GM19467 (cell line): ENCODE measurements around the gene CROCC2.

Experiments
- ATAC-seq: cut with Tn5 transposase; IDR thresholded peaks from one replicate; pipeline ENCODE4 v1.9.1; 2021; ENCODE audit warnings: mild to moderate bottlenecking, moderate library complexity; ENCODE audit not compliant: unreplicated experiment

Gene CROCC2

GRCh38 chr2:241009191-241009590 lies 103.1 kb downstream of the CROCC2 start:
- no peak for ATAC-seq

GRCh38 chr2:241009601-241010530 lies 103.7 kb downstream of the CROCC2 start:
- ATAC-seq, result no peak

GRCh38 chr2:241010531-241011295 lies 104.6 kb downstream of the CROCC2 start:
- no peak for ATAC-seq

- ATAC-seq, result no peak
Observed at GRCh38 chr2:241011296-241011600, 105.1 kb downstream of the CROCC2 start.

- ATAC-seq, result no peak
Observed at GRCh38 chr2:241011751-241012510, 105.8 kb downstream of the CROCC2 start.

- ATAC-seq, result no peak
Observed at GRCh38 chr2:241014224-241014623, 108.1 kb downstream of the CROCC2 start.

GRCh38 chr2:241014764-241015163 lies 108.6 kb downstream of the CROCC2 start:
- ATAC-seq, result no peak

GRCh38 chr2:241015439-241015838 lies 109.3 kb downstream of the CROCC2 start:
- no peak for ATAC-seq

GRCh38 chr2:241017228-241017940 lies 111.2 kb downstream of the CROCC2 start:
- ATAC-seq, result no peak

GRCh38 chr2:241018051-241018891 lies 112.1 kb downstream of the CROCC2 start:
- ATAC-seq, result no peak

- ATAC-seq, result no peak
Observed at GRCh38 chr2:241019441-241020139, 113.5 kb downstream of the CROCC2 start.

- ATAC-seq, result no peak
Observed at GRCh38 chr2:241020201-241020600, 114.1 kb downstream of the CROCC2 start.

GRCh38 chr2:241020629-241021190 lies 114.6 kb downstream of the CROCC2 start:
- ATAC-seq, result no peak

GRCh38 chr2:241025639-241026038 lies 119.5 kb downstream of the CROCC2 start:
- no peak for ATAC-seq

GRCh38 chr2:241029599-241030332 lies 123.6 kb downstream of the CROCC2 start:
- ATAC-seq, result no peak

- no peak for ATAC-seq
Observed at GRCh38 chr2:241030333-241030680, 124.2 kb downstream of the CROCC2 start.

GRCh38 chr2:241030883-241031282 lies 124.7 kb downstream of the CROCC2 start:
- no peak for ATAC-seq

- ATAC-seq, result no peak
Observed at GRCh38 chr2:241031436-241032165, 125.5 kb downstream of the CROCC2 start.
